MCF 10A (cell line): ENCODE measurements around the gene SNTG2. TPM values are rescaled to one million over a fixed set of nuclear protein-coding genes. Genes with fewer than 3 reads are reported as not detected.

Experiments
- BruUV-seq: library from RNA; stranded (reverse); fragments of 400-500 nt; replicated peaks from 2 replicates; lab custom pipeline; 2021; lab: Mats Ljungman, UMichigan
- CTCF ChIA-PET: fragments of 300-600 bp; sonication (Branson Sonifier 250); formaldehyde crosslinking; extraction: SDS; loops from one replicate; lab custom pipeline; 2021; ENCODE audit warnings: antibody characterized with exemption, inconsistent platforms; lab: Yijun Ruan, JAX
- POLR2A ChIA-PET: fragments of 300-600, 350-650 bp; sonication (Branson Sonifier 250); formaldehyde crosslinking; extraction: SDS; loops from one replicate; lab custom pipeline; 2020; ENCODE audit warnings: antibody characterized with exemption, inconsistent platforms; lab: Yijun Ruan, JAX
- DNase-seq: peaks from one replicate; pipeline ENCODE4 v3.0.0-alpha.2; 2018; ENCODE audit not compliant: unreplicated experiment
- H3K27ac Mint-ChIP-seq: one replicate; pipeline ENCODE4 v1.8.0; 2022; ENCODE audit warnings: mild to moderate bottlenecking, low read depth, mixed read lengths; ENCODE audit not compliant: unreplicated experiment
- H3K27me3 Mint-ChIP-seq: one replicate; pipeline ENCODE4 v1.8.0; 2022; ENCODE audit warnings: mixed read lengths; ENCODE audit not compliant: insufficient read depth, unreplicated experiment
- H3K36me3 Mint-ChIP-seq: one replicate; pipeline ENCODE4 v1.8.0; 2022; ENCODE audit warnings: mild to moderate bottlenecking, moderate library complexity, mixed read lengths; ENCODE audit not compliant: insufficient read depth, unreplicated experiment
- H3K4me1 Mint-ChIP-seq: one replicate; pipeline ENCODE4 v1.8.0; 2022; ENCODE audit warnings: mixed read lengths; ENCODE audit not compliant: insufficient read depth, unreplicated experiment
- H3K4me3 Mint-ChIP-seq: one replicate; pipeline ENCODE4 v1.8.0; 2022; ENCODE audit warnings: mild to moderate bottlenecking, moderate library complexity, mixed read lengths; ENCODE audit not compliant: unreplicated experiment
- H3K9me3 Mint-ChIP-seq: one replicate; pipeline ENCODE4 v1.8.0; 2022; ENCODE audit warnings: mixed read lengths; ENCODE audit not compliant: unreplicated experiment
- CTCF ChIP-seq: fragments of 200-600 bp; IDR thresholded peaks from one replicate; pipeline ENCODE4 v1.8.0; 2022; ENCODE audit warnings: antibody characterized with exemption, mild to moderate bottlenecking; ENCODE audit not compliant: unreplicated experiment
- intact Hi-C: fragments of 100-400 bp; cut with micrococcal nuclease; formaldehyde crosslinking; loops from 2 replicates; pipeline ENCODE4 v1.14.1; 2022
- total RNA-seq: library from RNA; stranded (reverse); gene quantifications from 2 replicates; pipeline ENCODE4 v1.2.3, GENCODE V29; 2022

The SNTG2 gene
- total RNA-seq, 1 experiment from 2014 or later: not detected

- H3K9me3 Mint-ChIP-seq: no peaks in the 10 kb centered on the region
- no peak overlapping the region for H3K27ac Mint-ChIP-seq
- no peak overlapping the region for H3K4me3 Mint-ChIP-seq
- POLR2A ChIA-PET: no interaction called here
- no peaks in the 10 kb centered on the region for H3K27me3 Mint-ChIP-seq
- no peak for TF ChIP-seq CTCF
- intact Hi-C loops: no loop called here
- H3K36me3 Mint-ChIP-seq: no peaks in the 10 kb centered on the region
- BruUV-seq: no TSS peak
- CTCF ChIA-PET: no interaction called here
- H3K4me1 Mint-ChIP-seq: no peaks in the 10 kb centered on the region
- no peak for DNase-seq
Observed at GRCh38 chr2:1041012-1041805, 90.6 kb downstream of the SNTG2 start.

GRCh38 chr2:1045109-1045508, 94.5 kb downstream of the SNTG2 start:
- peaks cover 9% of the 10 kb centered on the region for H3K4me1 Mint-ChIP-seq
- H3K36me3 Mint-ChIP-seq: no peaks in the 10 kb centered on the region
- no peaks in the 10 kb centered on the region for H3K27me3 Mint-ChIP-seq
- no peak for DNase-seq
- no peaks in the 10 kb centered on the region for H3K9me3 Mint-ChIP-seq
- BruUV-seq: no TSS peak
- H3K4me3 Mint-ChIP-seq: no peak overlapping the region
- intact Hi-C loops: loop anchor here (5.0 kb wide), 1 partner anchor 502 kb away; no protein-coding TSS in a partner anchor
- H3K27ac Mint-ChIP-seq: no peak overlapping the region
- CTCF ChIA-PET: interaction anchor here (0.5 kb wide), 1 partner anchor 618 kb away, joined by 3 read pairs; no protein-coding TSS in a partner anchor
- POLR2A ChIA-PET: no interaction called here
- TF ChIP-seq CTCF: no peak

- Mint-ChIP-seq H3K4me3 (no peak overlapping the region), H3K36me3 (no peaks in the 10 kb centered on the region), H3K9me3 (no peaks in the 10 kb centered on the region), H3K4me1 (peaks cover 13% of the 10 kb centered on the region), H3K27me3 (no peaks in the 10 kb centered on the region), H3K27ac (no peak overlapping the region)
- CTCF ChIA-PET: no interaction called here
- TF ChIP-seq CTCF: no peak
- intact Hi-C loops: loop anchor here (5.0 kb wide), 1 partner anchor 501 kb away; no protein-coding TSS in a partner anchor
- POLR2A ChIA-PET: no interaction called here
- no TSS peak for BruUV-seq
- no peak for DNase-seq
Observed at GRCh38 chr2:1046067-1046466, 95.4 kb downstream of the SNTG2 start.

- intact Hi-C loops: loop anchor here (5.0 kb wide), 1 partner anchor 500 kb away; no protein-coding TSS in a partner anchor
- no peak for DNase-seq
- Mint-ChIP-seq H3K27ac (no peak overlapping the region), H3K9me3 (no peaks in the 10 kb centered on the region), H3K4me3 (no peak overlapping the region), H3K27me3 (no peaks in the 10 kb centered on the region), H3K36me3 (no peaks in the 10 kb centered on the region), H3K4me1 (peaks cover 13% of the 10 kb centered on the region)
- POLR2A ChIA-PET: no interaction called here
- CTCF ChIA-PET: interaction anchor here (0.6 kb wide), 3 partner anchors 209 to 1435 kb away, joined by 3 to 4 read pairs (median 3); no protein-coding TSS in a partner anchor
- no TSS peak for BruUV-seq
- TF ChIP-seq CTCF: no peak
Observed at GRCh38 chr2:1047485-1047884, 96.8 kb downstream of the SNTG2 start.
